HG03135 (cell line): ENCODE measurements around the gene EPHB6.

Experiments used
- ATAC-seq: cut with Tn5 transposase; IDR thresholded peaks from one replicate; pipeline ENCODE4 v1.9.1; 2021; ENCODE audit warnings: mild to moderate bottlenecking, moderate library complexity; ENCODE audit not compliant: unreplicated experiment

The EPHB6 gene

DNA sequence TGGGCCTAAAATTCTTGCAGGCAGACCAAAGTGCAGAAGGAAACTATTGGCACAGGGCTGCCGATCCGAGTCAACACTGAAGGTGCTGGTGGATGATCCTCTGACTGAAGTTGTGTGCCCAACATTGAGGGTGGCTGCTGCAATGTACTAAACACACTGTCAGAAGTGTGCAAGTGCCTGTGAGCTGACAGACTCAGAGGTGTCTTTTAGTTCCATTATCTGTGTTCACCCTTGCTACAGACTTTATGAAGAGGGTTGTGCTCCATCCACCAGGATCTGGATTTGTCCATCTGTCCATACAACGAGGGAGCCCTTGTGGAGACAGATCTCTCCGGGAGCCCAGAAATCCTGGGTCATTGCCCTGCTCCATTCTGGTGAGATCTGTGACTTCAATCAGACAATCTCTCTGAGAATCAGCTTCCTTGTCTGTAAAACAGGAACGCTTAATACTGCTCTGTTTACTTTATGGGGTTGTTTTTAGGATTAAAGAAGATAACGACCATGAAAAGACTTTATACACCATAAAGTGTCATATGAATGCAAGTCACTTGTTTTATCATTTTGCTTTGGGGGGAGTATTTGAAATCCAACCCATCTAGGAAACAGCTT, 40.2 kb downstream of the EPHB6 start:
- no peak for ATAC-seq

- ATAC-seq = no peak
Measured at GRCh38 chr7:142896151-142896550, 41.3 kb downstream of the EPHB6 start.

DNA sequence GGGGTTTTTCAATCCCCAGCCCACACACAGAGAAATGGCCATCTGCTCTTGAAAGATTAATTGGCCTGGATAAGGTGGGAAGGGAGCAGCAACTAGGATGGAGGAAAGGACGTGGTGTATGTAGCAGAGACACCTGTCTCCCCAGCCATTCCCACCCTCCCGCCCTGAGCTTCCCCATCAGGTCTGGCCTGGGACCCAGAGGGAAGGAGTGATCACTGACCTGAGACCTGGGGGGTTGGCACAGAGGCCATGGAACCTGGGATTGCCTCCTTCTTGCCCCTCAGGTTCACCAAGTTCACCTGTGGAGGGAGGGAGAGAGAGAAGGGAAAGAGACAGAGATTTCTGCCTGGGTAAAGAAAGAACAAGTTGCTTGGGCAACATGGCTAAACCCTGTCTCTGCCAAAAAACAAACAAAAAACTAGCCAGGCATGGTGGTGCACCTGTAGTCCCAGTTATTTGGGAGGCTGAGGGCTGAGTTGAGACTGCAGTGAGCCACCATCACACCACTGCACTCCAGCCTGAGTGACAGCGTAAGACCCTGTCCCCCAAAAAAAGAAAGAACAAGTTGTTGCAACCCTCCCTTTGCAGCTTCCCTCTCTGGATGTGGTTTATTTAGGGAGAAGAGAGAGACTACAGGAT, 42.0 kb downstream of the EPHB6 start:
- ATAC-seq = no peak

DNA sequence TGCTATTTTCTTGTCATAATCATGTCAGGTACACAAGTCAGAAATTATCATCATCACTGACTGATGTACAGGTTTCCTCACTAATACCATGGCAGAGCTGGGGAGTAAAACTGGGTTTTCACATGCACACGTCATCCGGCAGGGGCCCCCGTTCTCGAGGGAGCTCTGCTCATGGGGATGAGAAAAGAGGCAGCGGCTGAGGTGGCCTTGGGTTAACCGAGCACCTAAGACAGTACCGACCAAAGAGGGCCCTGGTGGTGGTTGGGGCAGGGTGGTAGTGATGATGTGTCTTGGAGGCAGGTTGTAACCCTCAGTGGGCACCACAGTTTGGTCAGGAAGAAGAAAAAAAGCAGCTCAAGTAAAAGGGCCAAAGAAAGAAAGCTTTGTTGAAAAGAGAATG, 42.8 kb downstream of the EPHB6 start:
- ATAC-seq = no peak

- ATAC-seq = no peak
Measured at GRCh38 chr7:142898377-142899170, 43.7 kb downstream of the EPHB6 start.

DNA sequence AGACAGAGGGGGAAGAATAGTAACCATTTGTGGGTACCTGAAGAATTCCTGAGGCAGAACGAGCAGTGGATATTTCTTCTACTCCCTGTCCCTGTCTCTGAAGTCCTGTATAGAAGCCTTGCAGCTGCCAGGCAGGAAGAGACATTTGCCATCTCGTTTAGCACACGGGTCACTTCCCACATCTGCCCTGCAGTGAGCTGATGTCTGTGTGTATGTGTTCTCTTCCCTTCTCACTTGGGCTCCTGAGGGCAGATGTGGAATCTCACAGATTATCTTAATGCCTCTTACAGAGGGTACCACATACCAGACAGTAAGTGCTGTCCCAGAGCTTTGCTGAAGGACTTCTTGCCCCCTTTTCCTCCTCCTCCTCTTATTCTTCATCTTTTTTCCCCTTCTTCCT, 44.8 kb downstream of the EPHB6 start:
- ATAC-seq = no peak

DNA sequence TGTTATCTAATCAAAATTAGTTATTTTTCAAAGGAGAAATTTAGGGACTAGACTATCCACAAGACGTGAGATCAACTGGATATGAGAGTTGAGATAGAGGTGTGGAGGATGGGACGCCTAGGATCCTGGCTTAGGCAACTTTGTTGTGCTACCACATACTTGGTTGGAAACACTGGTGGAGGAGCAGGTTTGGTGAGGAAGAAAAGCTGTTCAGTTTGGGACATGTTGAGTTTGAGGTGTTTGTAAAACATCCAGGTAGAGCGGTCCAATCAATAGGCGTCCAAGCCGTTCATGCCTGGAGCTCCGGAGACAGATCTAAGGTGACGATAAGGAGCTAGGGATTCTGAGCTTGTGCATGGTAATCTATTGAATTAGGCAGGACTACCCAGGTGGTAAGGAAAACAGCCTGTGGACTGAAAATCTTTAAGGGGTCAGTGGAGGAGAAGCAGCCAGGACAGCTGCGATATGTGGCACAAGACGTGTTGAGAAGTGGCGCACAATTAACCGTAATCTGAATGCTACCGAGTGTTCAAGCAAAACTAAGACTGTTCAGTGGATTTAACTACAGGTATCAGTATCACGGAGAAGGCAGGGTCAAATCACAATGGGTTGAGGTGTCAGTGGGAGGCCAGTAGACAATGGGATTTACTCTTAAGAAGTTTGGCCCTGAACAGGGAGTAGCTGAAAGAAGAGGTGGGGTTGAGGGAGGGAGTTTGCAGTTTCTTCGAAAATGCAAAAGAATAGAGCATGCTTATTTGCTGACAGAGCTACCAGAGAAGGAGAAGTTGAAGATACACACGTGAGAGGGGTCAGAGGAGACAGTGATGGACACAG, 46.8 kb downstream of the EPHB6 start:
- no peak for ATAC-seq

DNA sequence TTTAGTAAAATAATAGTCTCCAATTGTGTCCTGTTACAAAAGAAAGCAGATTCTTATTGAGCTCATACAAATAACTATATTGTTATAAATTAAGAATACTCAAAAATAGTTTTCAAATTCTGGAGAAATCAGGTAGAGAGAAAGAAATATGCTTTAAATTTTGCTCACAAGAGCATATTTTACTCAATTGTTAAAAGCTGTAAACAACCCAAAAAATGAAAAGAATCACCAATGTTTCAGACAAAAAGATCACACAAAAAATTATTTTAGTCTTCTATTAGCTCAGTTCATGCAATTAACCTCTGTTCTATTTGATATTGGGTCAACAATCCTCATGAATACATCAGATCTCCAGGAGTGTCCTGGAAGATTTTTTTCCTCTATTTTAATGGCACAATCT, 49.3 kb downstream of the EPHB6 start:
- no peak for ATAC-seq

- no peak for ATAC-seq
Measured at GRCh38 chr7:142905759-142906158, 50.9 kb downstream of the EPHB6 start.

DNA sequence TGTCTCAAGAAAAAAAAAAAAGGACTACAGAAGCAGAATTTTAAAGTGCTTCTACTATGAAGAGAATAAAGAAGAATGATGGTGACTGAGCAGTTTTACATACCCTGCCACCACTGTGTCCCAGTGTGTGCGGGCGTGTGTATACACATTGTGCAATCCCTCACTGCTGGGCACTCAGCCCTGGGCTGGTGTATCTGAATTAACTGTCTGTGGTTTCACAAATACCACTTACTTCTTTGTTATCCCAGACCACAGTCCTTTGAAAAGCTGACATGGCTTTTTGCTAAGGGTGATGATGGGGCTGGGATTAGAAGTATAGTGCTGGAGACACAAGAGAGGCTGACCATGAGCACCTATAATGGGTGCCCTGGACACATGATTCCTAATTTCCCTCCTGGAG, 51.8 kb downstream of the EPHB6 start:
- ATAC-seq = no peak

- no peak for ATAC-seq
Measured at GRCh38 chr7:142908290-142908689, 53.4 kb downstream of the EPHB6 start.

DNA sequence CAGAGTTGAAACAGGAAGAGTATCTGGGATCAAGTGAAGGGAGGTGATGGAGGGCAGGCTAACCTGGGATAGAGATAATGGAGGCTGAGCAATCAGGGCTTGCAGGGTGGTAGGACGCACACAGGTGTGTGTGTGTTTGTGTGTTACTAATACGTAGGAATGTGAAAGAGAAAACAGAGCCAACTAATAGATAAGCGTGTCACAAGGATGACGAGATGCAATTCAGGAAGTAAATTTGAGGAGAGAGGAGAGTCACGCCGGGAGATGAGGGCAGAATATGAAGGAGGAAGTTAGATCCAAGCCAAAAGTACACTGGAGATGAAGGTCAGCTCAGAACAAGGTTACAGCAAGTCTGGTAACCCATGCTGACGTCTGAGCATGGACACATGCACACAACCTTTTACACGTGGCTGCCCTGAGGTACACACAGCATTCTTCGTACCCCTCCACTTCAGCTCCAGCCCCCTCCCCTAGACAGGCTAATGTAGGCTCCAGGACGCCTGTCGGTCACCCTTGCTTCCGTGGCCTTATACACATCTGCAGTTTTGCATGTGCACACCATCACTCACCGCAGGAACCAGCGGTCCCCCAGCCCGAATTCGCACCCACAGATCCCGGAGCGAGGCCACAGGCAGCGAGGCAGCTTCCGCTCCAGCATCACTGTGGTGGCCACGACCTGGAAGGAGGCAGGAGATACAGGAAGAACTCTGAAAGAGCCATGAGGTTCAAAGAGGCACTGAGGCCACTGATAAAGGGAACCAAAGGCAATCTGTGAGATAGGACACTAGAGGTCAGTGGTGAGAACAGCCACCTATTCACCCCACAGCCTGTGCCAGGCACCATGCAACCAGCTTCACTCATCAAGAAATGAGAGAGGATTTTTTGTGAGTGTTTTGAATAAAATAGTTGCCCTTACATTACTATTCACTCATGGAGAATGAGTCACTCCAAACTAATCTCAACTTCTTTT, 54.3 kb downstream of the EPHB6 start:
- ATAC-seq = no peak

DNA sequence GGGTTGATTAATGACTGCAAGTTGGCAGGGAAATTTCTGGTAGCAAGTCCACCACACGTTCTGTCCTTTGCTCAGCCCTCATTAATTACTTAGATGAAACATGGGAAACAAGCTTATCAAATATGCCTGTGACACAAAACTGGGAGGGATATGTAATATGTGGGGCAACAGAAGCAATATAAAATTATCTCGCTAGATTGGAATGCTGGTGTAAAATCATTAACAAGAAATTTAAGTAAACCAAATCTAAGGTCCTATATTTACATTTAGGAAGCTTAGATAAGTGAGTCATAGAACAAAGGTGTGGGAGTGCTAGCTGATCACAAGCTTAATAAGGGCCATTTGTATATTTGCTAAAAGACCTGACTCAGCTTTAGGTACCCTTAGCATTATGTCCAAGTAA, 55.2 kb downstream of the EPHB6 start:
- no peak for ATAC-seq

- no peak for ATAC-seq
Measured at GRCh38 chr7:142910481-142910880, 55.6 kb downstream of the EPHB6 start.

- no peak for ATAC-seq
Measured at GRCh38 chr7:142913051-142913450, 58.2 kb downstream of the EPHB6 start.

DNA sequence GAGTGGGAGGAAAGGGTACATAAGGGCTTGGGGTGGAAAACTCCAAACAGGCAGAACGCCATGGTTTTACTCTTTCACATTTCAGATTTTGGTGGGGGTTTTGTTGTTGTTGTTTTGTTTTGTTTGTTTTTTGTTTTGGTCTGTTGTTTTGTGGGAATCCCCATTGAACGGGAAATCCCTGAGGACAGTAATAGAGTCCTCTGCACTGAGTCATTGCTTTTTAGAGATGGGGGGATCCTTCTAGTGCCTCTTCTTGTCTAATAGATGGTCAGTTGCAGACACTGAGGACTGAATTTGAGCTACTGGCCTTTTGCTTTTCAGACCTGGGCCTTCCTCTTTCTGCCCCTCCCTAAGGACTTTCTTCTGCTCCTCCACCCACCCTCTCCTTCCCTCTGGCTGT, 58.7 kb downstream of the EPHB6 start:
- no peak for ATAC-seq

DNA sequence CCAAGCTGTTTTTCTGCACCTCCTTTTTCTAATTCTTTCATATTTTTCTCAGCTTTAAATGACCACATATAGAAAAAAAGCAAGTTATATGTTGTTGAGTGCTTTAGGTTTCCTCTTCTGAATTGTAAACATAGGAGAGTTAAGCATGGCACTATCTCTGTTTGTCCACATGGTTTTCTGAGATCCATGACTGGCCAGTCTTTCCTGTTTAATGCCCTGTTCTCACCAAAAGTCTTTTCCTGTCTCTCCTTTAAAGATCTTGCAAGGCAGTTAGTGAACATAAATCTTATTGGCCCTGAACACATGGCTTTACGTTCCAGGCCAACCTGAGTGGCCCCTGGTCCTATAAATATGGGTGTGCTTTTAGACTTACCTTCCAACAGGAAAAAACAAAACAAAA, 59.2 kb downstream of the EPHB6 start:
- no peak for ATAC-seq

DNA sequence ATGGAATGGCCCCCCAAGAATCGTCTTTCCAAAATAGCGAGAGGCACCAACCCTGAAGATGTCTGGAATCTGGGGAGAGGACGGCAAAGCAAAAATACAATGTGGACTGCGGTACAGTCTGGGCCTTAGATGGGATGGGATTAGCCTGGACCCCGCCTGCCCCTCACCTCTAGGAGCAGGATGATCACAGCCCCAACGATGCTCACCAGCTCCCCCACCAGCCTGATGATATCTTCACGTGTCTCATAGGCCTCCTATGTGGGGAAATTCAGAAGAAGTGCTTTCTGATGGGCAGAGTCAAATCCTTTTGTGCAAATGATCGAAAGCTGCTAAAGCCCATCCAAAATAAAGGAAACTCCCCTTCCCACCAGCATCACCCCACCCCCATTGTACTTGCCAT, 60.4 kb downstream of the EPHB6 start:
- ATAC-seq = no peak

- no peak for ATAC-seq
Measured at GRCh38 chr7:142916508-142916907, 61.6 kb downstream of the EPHB6 start.

DNA sequence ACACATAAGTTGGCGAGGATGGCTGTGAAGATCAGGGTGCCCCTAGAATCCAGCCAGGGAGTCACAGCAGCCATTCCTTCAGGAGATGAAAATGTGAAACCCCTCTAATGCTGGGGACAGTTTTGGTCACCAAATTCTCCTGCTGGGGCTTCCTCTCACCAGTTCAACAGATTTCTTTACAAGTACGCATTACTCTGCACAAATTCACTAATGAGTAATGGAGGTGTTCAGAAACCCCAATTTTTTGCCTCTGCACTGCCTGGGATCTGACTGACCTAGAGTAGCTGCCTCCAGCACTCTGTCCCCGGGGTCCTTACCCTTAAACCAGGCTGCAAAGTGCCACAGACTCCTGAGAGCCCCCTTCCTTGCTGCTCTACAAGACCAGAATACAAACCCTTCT, 62.6 kb downstream of the EPHB6 start:
- no peak for ATAC-seq
